ENCODE measurements around the gene TRIM44. TPM values are rescaled to one million over a fixed set of nuclear protein-coding genes. Genes with fewer than 3 reads are reported as not detected.

The TRIM44 gene
- total RNA-seq, 3 donors from 2014 or later (not counting 1 experiment from before 2014, with no cell fraction given), result 47.0 to 62.6 (median 51.9) TPM

GRCh38 chr11:35825386-35825785 lies 162.8 kb downstream of the TRIM44 start:
- H3K4me1 ChIP-seq (ENCODE audit: control insufficient read depth, insufficient read depth, low read length), result peaks cover 9% of the 10 kb centered on the region
- H3K27me3 ChIP-seq (ENCODE audit: control insufficient read depth, insufficient read depth, low read length), result no peaks in the 10 kb centered on the region
- WGBS (ENCODE audit: insufficient coverage), result no CpG with 5 or more reads among the region's 1 CpG
- no peak overlapping the region for H3K27ac ChIP-seq (ENCODE audit: low read length)
- DNase-seq (no peak), ATAC-seq (no peak)
- intact Hi-C loops (cut with micrococcal nuclease), result no loop called here
- no peak for TF ChIP-seq CTCF (IDR thresholded peaks at IDR 0.05)
- H3K9me3 ChIP-seq (ENCODE audit: control insufficient read depth, insufficient read depth, low read length), result no peaks in the 10 kb centered on the region
- Mint-ChIP-seq H3K4me1 (peaks cover 12 to 14% of the 10 kb centered on the region in 2 donors), H3K9me3 (no peaks in the 10 kb centered on the region), H3K36me3 (no peaks in the 10 kb centered on the region), H3K27ac (no peak overlapping the region), H3K27me3 (ENCODE audit: low read depth in 2 of 2) (peaks cover 3 to 5% of the 10 kb centered on the region in 2 donors), H3K4me3 (no peak overlapping the region)
- H3K36me3 ChIP-seq (ENCODE audit: control insufficient read depth, insufficient read depth, low read length), result no peaks in the 10 kb centered on the region
- H3K4me3 ChIP-seq (ENCODE audit: low read length), result no peak overlapping the region

GRCh38 chr11:35826006-35826405 lies 163.4 kb downstream of the TRIM44 start:
- H3K4me1 ChIP-seq (ENCODE audit: control insufficient read depth, insufficient read depth, low read length), result peaks cover 9% of the 10 kb centered on the region
- H3K27ac ChIP-seq (ENCODE audit: low read length), result no peak overlapping the region
- TF ChIP-seq CTCF (IDR thresholded peaks at IDR 0.05), result no peak
- intact Hi-C loops (cut with micrococcal nuclease), result no loop called here
- no peaks in the 10 kb centered on the region for H3K36me3 ChIP-seq (ENCODE audit: control insufficient read depth, insufficient read depth, low read length)
- DNase-seq, result no peak
- 83% methylated on average over 5 of the region's 5 CpGs for WGBS (ENCODE audit: insufficient coverage)
- no peak overlapping the region for H3K4me3 ChIP-seq (ENCODE audit: low read length)
- Mint-ChIP-seq H3K9me3 (no peaks in the 10 kb centered on the region), H3K27me3 (ENCODE audit: low read depth in 2 of 2) (peaks cover 3 to 8% of the 10 kb centered on the region in 2 donors), H3K27ac (no peak overlapping the region), H3K4me1 (peaks cover 12 to 14% of the 10 kb centered on the region in 2 donors), H3K36me3 (no peaks in the 10 kb centered on the region), H3K4me3 (no peak overlapping the region)
- no peaks in the 10 kb centered on the region for H3K27me3 ChIP-seq (ENCODE audit: control insufficient read depth, insufficient read depth, low read length)
- no peak for ATAC-seq
- H3K9me3 ChIP-seq (ENCODE audit: control insufficient read depth, insufficient read depth, low read length), result no peaks in the 10 kb centered on the region

- H3K27me3 ChIP-seq (ENCODE audit: control insufficient read depth, insufficient read depth, low read length), result no peaks in the 10 kb centered on the region
- no peaks in the 10 kb centered on the region for H3K36me3 ChIP-seq (ENCODE audit: control insufficient read depth, insufficient read depth, low read length)
- Mint-ChIP-seq H3K27ac (no peak overlapping the region), H3K9me3 (no peaks in the 10 kb centered on the region), H3K4me1 (peaks cover 4% of the 10 kb centered on the region in 2 donors), H3K36me3 (no peaks in the 10 kb centered on the region), H3K4me3 (no peak overlapping the region), H3K27me3 (ENCODE audit: low read depth in 2 of 2) (peaks cover 3 to 8% of the 10 kb centered on the region in 2 donors)
- intact Hi-C loops (cut with micrococcal nuclease), result no loop called here
- 71% methylated on average over 4 of the region's 4 CpGs for WGBS (ENCODE audit: insufficient coverage)
- DNase-seq (no peak), ATAC-seq (no peak)
- TF ChIP-seq CTCF (IDR thresholded peaks at IDR 0.05), result no peak
- peaks cover 2% of the 10 kb centered on the region for H3K4me1 ChIP-seq (ENCODE audit: control insufficient read depth, insufficient read depth, low read length)
- H3K27ac ChIP-seq (ENCODE audit: low read length), result no peak overlapping the region
- H3K4me3 ChIP-seq (ENCODE audit: low read length), result no peak overlapping the region
- H3K9me3 ChIP-seq (ENCODE audit: control insufficient read depth, insufficient read depth, low read length), result no peaks in the 10 kb centered on the region
These were observed 164.4 kb downstream of the TRIM44 start for GRCh38 chr11:35826949-35827348.

- no peak overlapping the region for H3K27ac Mint-ChIP-seq
- no peak for DNase-seq
- H3K4me1 Mint-ChIP-seq, result no peaks in the 10 kb centered on the region
- no peak overlapping the region for H3K4me3 Mint-ChIP-seq
- H3K36me3 ChIP-seq (ENCODE audit: control insufficient read depth, insufficient read depth, low read length), result no peaks in the 10 kb centered on the region
- H3K27me3 ChIP-seq (ENCODE audit: control insufficient read depth, insufficient read depth, low read length), result no peaks in the 10 kb centered on the region
- H3K27me3 Mint-ChIP-seq (ENCODE audit: low read depth in 2 of 2), result peaks cover 9 to 13% of the 10 kb centered on the region in 2 donors
- H3K36me3 Mint-ChIP-seq, result no peaks in the 10 kb centered on the region
- WGBS (ENCODE audit: insufficient coverage), result 83% methylated on average over 3 of the region's 4 CpGs
- TF ChIP-seq CTCF (IDR thresholded peaks at IDR 0.05), result no peak
- H3K9me3 Mint-ChIP-seq, result no peaks in the 10 kb centered on the region
- ATAC-seq, result no peak
- no peak overlapping the region for H3K27ac ChIP-seq (ENCODE audit: low read length)
- no peaks in the 10 kb centered on the region for H3K9me3 ChIP-seq (ENCODE audit: control insufficient read depth, insufficient read depth, low read length)
- H3K4me3 ChIP-seq (ENCODE audit: low read length), result no peak overlapping the region
- no peaks in the 10 kb centered on the region for H3K4me1 ChIP-seq (ENCODE audit: control insufficient read depth, insufficient read depth, low read length)
- intact Hi-C loops (cut with micrococcal nuclease), result no loop called here
These were observed 173.6 kb downstream of the TRIM44 start for GRCh38 chr11:35836205-35836604.
